GM10266 (cell line): ENCODE results near the gene PLCXD3.

Source experiments
- DNase-seq: peaks from one replicate; pipeline ENCODE4 v3.0.0; 2012; ENCODE audit errors: extremely low spot score
- TF ChIP-seq, protein P1 (sequence below): IDR thresholded peaks from 2 replicates; pipeline ENCODE4 v1.5.1; 2012; ENCODE audit warnings: mild to moderate bottlenecking, low read depth; ENCODE audit not compliant: control insufficient read depth, insufficient read depth; ENCODE audit errors: missing control alignments

The PLCXD3 gene, protein sequence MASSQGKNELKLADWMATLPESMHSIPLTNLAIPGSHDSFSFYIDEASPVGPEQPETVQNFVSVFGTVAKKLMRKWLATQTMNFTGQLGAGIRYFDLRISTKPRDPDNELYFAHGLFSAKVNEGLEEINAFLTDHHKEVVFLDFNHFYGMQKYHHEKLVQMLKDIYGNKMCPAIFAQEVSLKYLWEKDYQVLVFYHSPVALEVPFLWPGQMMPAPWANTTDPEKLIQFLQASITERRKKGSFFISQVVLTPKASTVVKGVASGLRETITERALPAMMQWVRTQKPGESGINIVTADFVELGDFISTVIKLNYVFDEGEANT

DNA sequence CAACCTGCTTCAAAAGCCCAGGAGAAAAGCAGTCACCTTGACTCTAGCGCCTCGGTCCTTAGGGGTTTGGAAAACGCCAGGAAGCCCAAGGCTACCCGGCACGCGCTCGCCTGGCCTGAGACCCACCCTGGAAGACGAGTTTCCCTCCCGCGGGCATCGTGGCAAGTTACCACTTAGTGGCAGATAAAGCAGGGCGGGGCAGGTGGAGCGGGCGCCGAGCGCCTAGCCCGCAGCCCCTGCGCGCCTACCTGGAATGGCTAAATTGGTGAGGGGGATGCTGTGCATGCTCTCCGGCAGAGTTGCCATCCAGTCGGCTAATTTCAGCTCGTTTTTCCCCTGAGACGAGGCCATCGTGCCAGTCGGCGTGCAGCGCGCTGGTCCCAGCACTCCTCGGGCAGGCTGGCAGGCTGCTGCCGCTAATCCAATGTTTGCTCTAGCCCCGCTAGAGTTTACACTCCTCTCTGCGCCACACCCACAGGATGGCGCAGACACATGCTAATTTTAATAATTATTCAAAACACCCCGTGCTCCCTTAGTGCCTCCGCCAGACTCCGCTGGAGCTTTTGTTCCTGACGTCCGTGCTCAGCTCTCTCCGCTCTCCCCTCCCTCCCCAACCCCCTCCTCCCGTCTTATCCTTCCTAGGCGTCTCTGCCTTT lies at the start of gene PLCXD3:
TSS of gene PLCXD3 (minus strand) at position 426 of the 656 bp plus-strand sequence. CDS start at position 351, 75 bp downstream.
- no peak for DNase-seq
- TF ChIP-seq, protein P1, sequence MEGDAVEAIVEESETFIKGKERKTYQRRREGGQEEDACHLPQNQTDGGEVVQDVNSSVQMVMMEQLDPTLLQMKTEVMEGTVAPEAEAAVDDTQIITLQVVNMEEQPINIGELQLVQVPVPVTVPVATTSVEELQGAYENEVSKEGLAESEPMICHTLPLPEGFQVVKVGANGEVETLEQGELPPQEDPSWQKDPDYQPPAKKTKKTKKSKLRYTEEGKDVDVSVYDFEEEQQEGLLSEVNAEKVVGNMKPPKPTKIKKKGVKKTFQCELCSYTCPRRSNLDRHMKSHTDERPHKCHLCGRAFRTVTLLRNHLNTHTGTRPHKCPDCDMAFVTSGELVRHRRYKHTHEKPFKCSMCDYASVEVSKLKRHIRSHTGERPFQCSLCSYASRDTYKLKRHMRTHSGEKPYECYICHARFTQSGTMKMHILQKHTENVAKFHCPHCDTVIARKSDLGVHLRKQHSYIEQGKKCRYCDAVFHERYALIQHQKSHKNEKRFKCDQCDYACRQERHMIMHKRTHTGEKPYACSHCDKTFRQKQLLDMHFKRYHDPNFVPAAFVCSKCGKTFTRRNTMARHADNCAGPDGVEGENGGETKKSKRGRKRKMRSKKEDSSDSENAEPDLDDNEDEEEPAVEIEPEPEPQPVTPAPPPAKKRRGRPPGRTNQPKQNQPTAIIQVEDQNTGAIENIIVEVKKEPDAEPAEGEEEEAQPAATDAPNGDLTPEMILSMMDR, result no peak

DNA sequence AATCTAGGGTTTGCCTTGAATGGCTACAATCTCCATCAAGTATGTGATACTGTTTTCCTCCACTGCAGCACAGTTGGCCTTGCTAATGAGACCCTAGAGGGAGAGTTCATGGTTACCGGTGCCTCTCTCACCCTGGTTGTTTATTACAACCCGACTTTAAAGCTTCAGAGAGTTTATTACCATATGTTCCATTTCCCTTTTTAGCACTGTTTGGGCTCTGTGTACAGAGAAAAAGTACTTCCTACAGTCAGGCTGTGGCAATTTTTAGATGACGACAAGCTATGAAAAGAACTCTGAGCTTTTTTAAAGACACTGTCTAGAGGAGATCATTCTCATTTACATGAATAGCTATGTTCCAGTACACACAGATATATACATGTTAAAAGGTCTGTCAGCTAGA lies 48.8 kb upstream of the PLCXD3 start:
- TF ChIP-seq, protein P1, result no peak
- no peak for DNase-seq

DNA sequence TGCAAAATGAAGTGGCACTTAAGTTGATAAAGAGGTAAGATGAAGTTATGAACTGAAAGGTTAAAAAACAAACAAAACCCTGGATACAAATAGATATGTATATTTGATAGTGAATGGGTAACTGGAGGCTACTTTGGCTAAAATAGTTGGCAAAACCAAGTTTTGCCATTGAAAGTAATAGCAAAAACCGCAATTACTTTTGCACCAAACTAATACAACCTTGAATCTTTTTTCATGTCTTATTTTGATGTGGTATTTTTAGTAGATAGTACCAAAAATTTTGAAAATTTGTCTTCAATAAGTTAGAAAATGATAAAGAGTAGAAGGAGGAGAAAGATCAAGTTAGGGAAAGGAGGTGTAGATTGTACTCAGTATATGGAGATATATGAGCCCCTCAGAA lies 47.9 kb upstream of the PLCXD3 start:
- no peak for DNase-seq
- TF ChIP-seq, protein P1, result no peak

DNA sequence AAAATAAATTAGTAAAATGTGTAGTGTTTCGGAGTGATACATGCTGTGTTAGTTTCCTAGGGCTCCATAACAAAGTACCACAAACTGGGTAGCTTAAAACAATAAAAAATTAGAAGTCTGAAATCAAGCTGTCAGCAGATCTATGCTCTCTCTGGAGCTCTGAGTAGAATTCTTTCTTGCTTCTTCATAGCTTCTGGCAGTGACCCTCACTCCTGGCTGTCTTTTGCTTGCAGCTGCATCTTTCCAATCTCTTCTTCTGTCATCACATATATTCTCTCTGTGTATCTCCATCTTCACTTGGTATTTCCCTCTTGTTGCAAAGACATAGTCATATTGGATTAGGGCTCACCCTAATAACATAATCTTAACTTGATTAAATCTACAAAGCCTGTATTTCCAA lies 37.6 kb upstream of the PLCXD3 start:
- TF ChIP-seq, protein P1, result no peak

DNA sequence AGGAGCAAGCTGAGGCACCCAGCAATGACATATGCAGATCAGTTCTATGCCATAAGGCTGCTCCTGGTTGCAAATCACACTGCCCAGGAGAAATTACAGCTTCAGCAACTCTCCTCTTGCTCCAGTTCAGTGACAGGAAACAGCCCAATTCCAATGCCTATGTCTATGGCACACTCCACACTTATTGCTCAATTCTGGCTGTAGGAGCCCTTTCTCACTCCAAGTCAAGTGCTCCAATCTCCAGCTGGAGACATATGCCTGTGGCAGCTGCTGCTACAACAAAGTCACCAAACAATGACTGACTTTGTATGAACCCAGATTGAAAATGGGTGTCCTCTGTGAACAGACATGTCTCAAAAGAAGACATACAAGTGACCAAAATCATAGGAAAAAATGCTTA lies 31.8 kb upstream of the PLCXD3 start:
- DNase-seq, result no peak
- TF ChIP-seq, protein P1, result no peak

More for the DNA sequence above, 37.6 kb upstream of the PLCXD3 start:
- no peak for DNase-seq

DNA sequence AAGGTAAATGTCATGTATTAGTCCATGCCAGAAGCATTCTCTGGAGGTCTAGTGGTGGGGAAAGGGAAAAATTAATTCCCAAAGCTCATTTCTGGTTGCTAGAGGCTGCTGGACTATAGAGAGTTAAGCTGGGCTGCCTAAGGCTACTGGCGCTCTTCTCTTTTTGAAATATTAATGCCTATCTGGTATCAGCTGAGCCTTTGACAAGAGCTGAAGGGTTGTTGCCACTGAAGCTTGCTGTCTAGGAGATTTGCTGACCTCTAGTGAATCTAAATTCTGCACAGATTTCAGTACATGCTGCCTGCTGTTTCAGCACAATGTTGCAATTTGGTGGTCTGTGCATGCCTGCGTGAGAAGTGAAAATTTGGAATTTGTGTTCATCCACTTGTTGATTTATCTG lies 29.1 kb upstream of the PLCXD3 start:
- DNase-seq, result no peak
- TF ChIP-seq, protein P1, result no peak

DNA sequence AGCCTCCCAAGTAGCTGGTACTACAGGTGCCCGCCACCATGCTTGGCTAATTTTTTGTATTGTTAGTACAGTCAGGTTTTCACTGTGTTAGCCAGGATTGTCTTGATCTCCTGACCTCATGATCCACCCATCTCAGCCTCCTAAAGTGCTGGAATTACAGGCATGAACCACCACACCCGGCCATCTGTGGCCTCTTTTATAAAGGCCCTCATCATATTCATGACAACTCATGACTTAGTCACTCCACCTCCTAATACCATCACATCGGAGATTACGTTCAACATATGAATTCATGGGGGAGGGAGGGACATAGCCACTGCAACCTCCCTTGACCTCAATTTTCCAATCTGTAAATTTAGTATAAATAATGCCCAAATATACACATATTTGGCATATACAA lies 27.2 kb upstream of the PLCXD3 start:
- TF ChIP-seq, protein P1, result no peak
- DNase-seq, result no peak
